ENCODE measurements around the gene ARMC5. TPM values are rescaled to one million over a fixed set of nuclear protein-coding genes. Genes with fewer than 3 reads are reported as not detected.
A peak's percentile ranks its signal among the peaks of the same experiment; 100 is the strongest.

The ARMC5 gene
- total RNA-seq, 4 donors from 2014 or later, result 12.4 to 20.4 (median 17.6) TPM

DNA sequence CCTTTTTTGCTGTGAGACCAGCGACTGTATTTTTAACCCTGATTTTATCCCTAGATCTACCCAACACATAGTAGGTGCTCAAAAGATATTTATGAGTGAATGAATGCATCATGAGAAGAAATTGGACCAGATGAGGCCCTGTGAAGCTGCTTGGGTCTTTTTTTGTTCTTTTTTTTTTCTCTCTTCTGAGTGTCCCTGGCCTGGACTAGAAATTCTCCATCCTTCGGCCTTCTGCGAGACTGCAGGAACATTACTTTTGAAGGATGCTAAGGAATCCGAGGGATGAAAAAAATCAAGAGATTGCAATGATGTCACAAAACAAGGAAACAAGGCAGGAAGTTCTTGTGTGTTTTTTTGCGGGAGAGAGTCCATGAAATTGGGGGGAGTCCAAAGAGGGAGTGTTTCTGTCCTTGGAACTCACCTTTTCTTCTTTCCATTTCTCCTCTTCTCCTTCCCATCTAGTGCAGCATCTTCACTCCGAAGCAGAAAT lies 49.5 kb downstream of the ARMC5 start:
- no peaks in the 10 kb centered on the region for H3K9me3 ChIP-seq
- peaks cover 0 to 14% (median 8%) of the 10 kb centered on the region in 4 donors for H3K4me1 ChIP-seq
- H3K27ac ChIP-seq, result peak overlapping the region; percentile 84 to 96 (median 90)
- H3K27me3 ChIP-seq, result no peaks in the 10 kb centered on the region
- H3K4me3 ChIP-seq, result peak overlapping the region; percentile 71 to 99 (median 84)
- TF ChIP-seq, protein P1, sequence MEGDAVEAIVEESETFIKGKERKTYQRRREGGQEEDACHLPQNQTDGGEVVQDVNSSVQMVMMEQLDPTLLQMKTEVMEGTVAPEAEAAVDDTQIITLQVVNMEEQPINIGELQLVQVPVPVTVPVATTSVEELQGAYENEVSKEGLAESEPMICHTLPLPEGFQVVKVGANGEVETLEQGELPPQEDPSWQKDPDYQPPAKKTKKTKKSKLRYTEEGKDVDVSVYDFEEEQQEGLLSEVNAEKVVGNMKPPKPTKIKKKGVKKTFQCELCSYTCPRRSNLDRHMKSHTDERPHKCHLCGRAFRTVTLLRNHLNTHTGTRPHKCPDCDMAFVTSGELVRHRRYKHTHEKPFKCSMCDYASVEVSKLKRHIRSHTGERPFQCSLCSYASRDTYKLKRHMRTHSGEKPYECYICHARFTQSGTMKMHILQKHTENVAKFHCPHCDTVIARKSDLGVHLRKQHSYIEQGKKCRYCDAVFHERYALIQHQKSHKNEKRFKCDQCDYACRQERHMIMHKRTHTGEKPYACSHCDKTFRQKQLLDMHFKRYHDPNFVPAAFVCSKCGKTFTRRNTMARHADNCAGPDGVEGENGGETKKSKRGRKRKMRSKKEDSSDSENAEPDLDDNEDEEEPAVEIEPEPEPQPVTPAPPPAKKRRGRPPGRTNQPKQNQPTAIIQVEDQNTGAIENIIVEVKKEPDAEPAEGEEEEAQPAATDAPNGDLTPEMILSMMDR (IDR thresholded peaks at IDR 0.05), result no peak
- TF ChIP-seq POLR2A (IDR thresholded peaks at IDR 0.05), result no peak
- no peak for DNase-seq
- H3K36me3 ChIP-seq, result no peaks in the 10 kb centered on the region

DNA sequence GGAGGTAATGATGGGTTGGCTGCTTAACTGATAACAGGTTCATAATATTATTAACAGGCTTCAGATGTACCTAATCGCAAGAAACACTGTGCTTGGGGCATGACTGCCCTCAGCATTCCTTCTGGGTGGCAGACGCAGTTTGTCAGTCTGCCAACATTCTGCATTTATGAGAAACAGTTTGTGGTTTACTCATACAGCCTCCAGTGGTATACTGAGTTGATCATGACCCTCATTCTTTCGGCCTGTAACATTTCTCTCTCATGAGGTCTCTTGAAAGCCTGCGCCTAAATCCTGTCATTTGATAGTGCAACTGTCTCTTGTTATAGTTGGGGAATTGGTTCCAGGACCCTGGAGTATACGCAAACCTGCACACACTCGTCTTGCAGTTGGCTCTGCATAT lies 53.8 kb downstream of the ARMC5 start:
- Histone ChIP-seq H3K36me3 (no peaks in the 10 kb centered on the region), H3K4me3 (no peak overlapping the region), H3K27me3 (no peaks in the 10 kb centered on the region), H3K9me3 (no peaks in the 10 kb centered on the region), H3K27ac (no peak overlapping the region), H3K4me1 (no peaks in the 10 kb centered on the region)
- DNase-seq, result no peak
- no peak for TF ChIP-seq POLR2A (IDR thresholded peaks at IDR 0.05)
- TF ChIP-seq, protein P1 (IDR thresholded peaks at IDR 0.05), result no peak

DNA sequence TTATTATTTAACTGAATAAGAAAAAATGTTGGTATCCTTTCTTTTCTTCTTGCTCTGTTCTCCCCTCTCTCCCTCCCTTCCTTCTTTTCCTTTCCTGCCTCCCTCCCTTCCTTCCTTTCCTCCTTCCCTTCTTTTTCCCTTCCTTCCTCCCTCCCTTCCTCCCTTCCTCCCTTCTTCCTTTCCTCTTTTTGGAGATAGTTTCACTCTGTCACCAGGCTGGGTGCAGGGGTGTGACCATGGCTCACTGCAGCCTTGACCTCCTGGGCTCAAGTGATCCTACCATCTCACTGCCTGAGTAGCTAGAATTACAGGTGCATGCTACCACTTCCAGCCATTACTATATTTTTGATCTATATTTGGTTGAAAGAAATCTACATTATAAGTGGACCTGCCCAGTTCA lies 54.6 kb downstream of the ARMC5 start:
- TF ChIP-seq, protein P1 (IDR thresholded peaks at IDR 0.05), result no peak
- no peak for TF ChIP-seq POLR2A (IDR thresholded peaks at IDR 0.05)
- Histone ChIP-seq H3K36me3 (no peaks in the 10 kb centered on the region), H3K27me3 (no peaks in the 10 kb centered on the region), H3K4me1 (no peaks in the 10 kb centered on the region), H3K9me3 (no peaks in the 10 kb centered on the region), H3K4me3 (no peak overlapping the region), H3K27ac (no peak overlapping the region)
- no peak for DNase-seq

Other genes starting within 250 kb of the ARMC5 start
- gene TRIM72, start 245.4 kb upstream of the ARMC5 start, total RNA-seq, result not detected
- not detected for gene PYDC1, start 242.4 kb upstream of the ARMC5 start, total RNA-seq
- 10 to 100 TPM in 1 of 4 donors, 1 to 10 TPM in 2, under 1 TPM in 1; 0.35 to 14.9 (median 7.2) TPM for gene ITGAM, start 199.5 kb upstream of the ARMC5 start, total RNA-seq
- gene ITGAX, start 104.3 kb upstream of the ARMC5 start, total RNA-seq, result 10 to 100 TPM in 1 of 4 donors, 1 to 10 TPM in 1, under 1 TPM in 1, not detected in 1; 0.70 to 18.2 (median 2.5) TPM
- under 1 TPM in 1 of 4 donors, not detected in 3; 0.83 TPM for gene ITGAD, start 66.2 kb upstream of the ARMC5 start, total RNA-seq
- not detected for gene COX6A2, start 31.1 kb upstream of the ARMC5 start, total RNA-seq
- gene ZNF843, start 16.7 kb upstream of the ARMC5 start, total RNA-seq, result 1 to 10 TPM in 1 of 4 donors, under 1 TPM in 1, not detected in 2; 0.47 to 1.3 TPM
- gene TGFB1I1, start 12.7 kb downstream of the ARMC5 start, total RNA-seq, result 10 to 100 TPM in 3 of 4 donors, 1 to 10 TPM in 1; 6.0 to 45.4 (median 18.2) TPM
- gene SLC5A2, start 23.6 kb downstream of the ARMC5 start, total RNA-seq, result 1 to 10 TPM in 2 of 4 donors, under 1 TPM in 1, not detected in 1; 0.94 to 5.4 (median 2.4) TPM
- 100 to 1,000 TPM in 3 of 4 donors, 10 to 100 TPM in 1; 65.2 to 124 (median 110) TPM for gene RUSF1, start 48.9 kb downstream of the ARMC5 start, total RNA-seq
- gene AHSP, start 68.4 kb downstream of the ARMC5 start, total RNA-seq, result not detected